ENCODE data around the gene LGR5. TPM values are rescaled to one million over a fixed set of nuclear protein-coding genes. Genes with fewer than 3 reads are reported as not detected.

The LGR5 gene
- total and polyA plus RNA-seq, 2 of the 8 experiments (the other 6 are each of a cell fraction or from before 2014, with no cell fraction given): 0.08 to 0.19 TPM

DNA sequence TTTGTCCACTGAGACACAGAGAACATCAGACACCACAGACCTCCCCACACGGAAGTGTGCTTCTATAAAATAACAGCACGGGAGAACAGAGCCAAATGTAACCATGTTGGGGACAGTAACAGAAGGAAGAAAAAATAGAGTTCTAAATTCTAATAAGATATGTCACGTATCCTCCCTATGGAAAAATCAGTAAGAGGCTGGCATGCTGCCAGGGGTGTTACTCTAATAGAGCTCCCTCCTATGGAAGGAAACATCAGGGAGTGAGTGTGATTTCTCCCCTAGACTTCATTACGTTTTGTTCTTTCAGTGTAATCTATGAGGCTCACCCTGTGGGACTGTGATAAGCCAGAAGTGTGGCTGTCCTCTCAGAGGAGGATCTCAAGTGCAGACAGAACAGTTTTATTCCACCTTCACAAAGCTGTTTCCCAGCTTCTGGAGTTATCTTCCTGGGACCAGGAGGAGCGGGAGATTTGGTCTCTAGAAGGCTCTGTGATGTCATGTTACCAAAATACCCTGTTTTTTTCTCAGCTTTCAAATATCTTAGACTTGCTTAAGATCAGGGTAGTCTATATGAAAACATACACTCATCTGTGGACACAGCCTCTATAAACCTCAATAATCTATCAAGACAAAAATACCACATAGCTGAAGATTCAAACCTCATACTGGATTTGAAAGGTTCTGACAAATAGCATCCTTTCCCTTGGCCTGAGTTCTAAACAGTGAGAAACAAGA lies 154.8 kb downstream of the LGR5 start:
- peaks cover 0 to 1% (median 0%) of the 10 kb centered on the region in 4 experiments; a peak in 1 of 7 replicates for H3K27me3 ChIP-seq (replicated peaks in 1 of 4; ENCODE audit: control insufficient read depth in 3 of 4, extremely low read depth in 1 of 4, insufficient read depth in 3 of 4, low read length in 3 of 4)
- FAIRE-seq (no peak), DNase-seq (ENCODE audit: low read depth in 1 of 2, low spot score in 2 of 2) (no peak)
- H3K9me3 ChIP-seq (ENCODE audit: insufficient read depth in 2 of 2, low read depth in 1 of 2, low read length in 1 of 2): no peaks in the 10 kb centered on the region
- H3K4me2 ChIP-seq (ENCODE audit: insufficient read depth in 1 of 2, low read depth in 2 of 2, low read length in 2 of 2): no peak overlapping the region
- H3K36me3 ChIP-seq (ENCODE audit: control insufficient read depth in 2 of 4, insufficient read depth in 4 of 4, low read length in 3 of 4): no peaks in the 10 kb centered on the region
- H3K23ac ChIP-seq (ENCODE audit: insufficient read length): no peak overlapping the region
- no peak overlapping the region for H2AFZ ChIP-seq (ENCODE audit: low read length)
- ChIA-PET CTCF (ENCODE audit: partially characterized antibody) (interaction anchor here (0.9 to 1.8 kb wide), 9 partner anchors 12 to 178 kb away, joined by 3 to 9 read pairs (median 3); no protein-coding TSS in a partner anchor), POLR2A (ENCODE audit: partially characterized antibody) (interaction anchor here (0.5 to 2.8 kb wide), 3 partner anchors 11 to 78 kb away, joined by 4 to 10 read pairs (median 5); partner anchors contain the start of gene THAP2)
- 82% methylated on average over 5 of the region's 5 CpGs; no CpG with 5 or more reads in 1 of the 2 experiments for whole genome bisulfite sequencing, 2 experiments (ENCODE audit: extremely low coverage in 1 of 2, insufficient coverage in 1 of 2, insufficient read length in 1 of 2, insufficient replicate concordance in 2 of 2, low coverage in 1 of 2, low lambda C conversion rate in 2 of 2, missing lambda C conversion rate in 1 of 2)
- no peak overlapping the region for H3K56ac ChIP-seq (replicated peaks; ENCODE audit: insufficient read length, low read depth, low read length)
- H3K79me2 ChIP-seq (ENCODE audit: control insufficient read depth in 1 of 2, insufficient read depth in 2 of 2, low read length in 2 of 2): no peaks in the 10 kb centered on the region
- H2BK5ac ChIP-seq (ENCODE audit: low read depth, low read length): no peak overlapping the region
- no peak overlapping the region for H3K27ac ChIP-seq (ENCODE audit: low read depth, low read length)
- no peak overlapping the region for H4K91ac ChIP-seq (replicated peaks; ENCODE audit: insufficient read length, low read length)
- H3K4me1 ChIP-seq (replicated peaks in 1 of 4; ENCODE audit: control insufficient read depth in 3 of 4, insufficient read depth in 4 of 4, low read length in 3 of 4): no peaks in the 10 kb centered on the region
- H2AK5ac ChIP-seq (ENCODE audit: low read depth, low read length): no peak overlapping the region
- H3K4me3 ChIP-seq (ENCODE audit: extremely low read depth in 1 of 4, insufficient read depth in 2 of 4, low read depth in 3 of 4, low read length in 4 of 4): no peak overlapping the region
- no peaks in the 10 kb centered on the region for H3K79me1 ChIP-seq (ENCODE audit: low read depth, low read length)
- no peak overlapping the region for H3K14ac ChIP-seq (ENCODE audit: insufficient read length)
- H3K4ac ChIP-seq (replicated peaks; ENCODE audit: insufficient read length, low read depth, low read length): no peak overlapping the region
- no peak overlapping the region for H3K18ac ChIP-seq (ENCODE audit: extremely low read depth, low read length)
- no peaks in the 10 kb centered on the region for H4K20me1 ChIP-seq (replicated peaks in 1 of 2; ENCODE audit: control insufficient read depth in 1 of 2, insufficient read depth in 2 of 2, low read length in 2 of 2)
- no peak overlapping the region for H4K8ac ChIP-seq (ENCODE audit: extremely low read depth, insufficient read depth, low read length)
- H2BK20ac ChIP-seq (ENCODE audit: low read length): no peak overlapping the region
- no peak overlapping the region for H3K9ac ChIP-seq (replicated peaks in 1 of 4; ENCODE audit: extremely low read depth in 1 of 4, low read depth in 3 of 4, low read length in 3 of 4)
- no peak overlapping the region for H4K5ac ChIP-seq (ENCODE audit: insufficient read length, low read depth, low read length)
- H2BK12ac ChIP-seq (ENCODE audit: low read depth, low read length): no peak overlapping the region
- H3K23me2 ChIP-seq (ENCODE audit: low read depth, low read length): no peaks in the 10 kb centered on the region
- H2BK15ac ChIP-seq (ENCODE audit: low read length): no peak overlapping the region
- no peak overlapping the region for H2BK120ac ChIP-seq (replicated peaks; ENCODE audit: low read depth, low read length)
- TF ChIP-seq, protein P1, sequence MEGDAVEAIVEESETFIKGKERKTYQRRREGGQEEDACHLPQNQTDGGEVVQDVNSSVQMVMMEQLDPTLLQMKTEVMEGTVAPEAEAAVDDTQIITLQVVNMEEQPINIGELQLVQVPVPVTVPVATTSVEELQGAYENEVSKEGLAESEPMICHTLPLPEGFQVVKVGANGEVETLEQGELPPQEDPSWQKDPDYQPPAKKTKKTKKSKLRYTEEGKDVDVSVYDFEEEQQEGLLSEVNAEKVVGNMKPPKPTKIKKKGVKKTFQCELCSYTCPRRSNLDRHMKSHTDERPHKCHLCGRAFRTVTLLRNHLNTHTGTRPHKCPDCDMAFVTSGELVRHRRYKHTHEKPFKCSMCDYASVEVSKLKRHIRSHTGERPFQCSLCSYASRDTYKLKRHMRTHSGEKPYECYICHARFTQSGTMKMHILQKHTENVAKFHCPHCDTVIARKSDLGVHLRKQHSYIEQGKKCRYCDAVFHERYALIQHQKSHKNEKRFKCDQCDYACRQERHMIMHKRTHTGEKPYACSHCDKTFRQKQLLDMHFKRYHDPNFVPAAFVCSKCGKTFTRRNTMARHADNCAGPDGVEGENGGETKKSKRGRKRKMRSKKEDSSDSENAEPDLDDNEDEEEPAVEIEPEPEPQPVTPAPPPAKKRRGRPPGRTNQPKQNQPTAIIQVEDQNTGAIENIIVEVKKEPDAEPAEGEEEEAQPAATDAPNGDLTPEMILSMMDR (IDR thresholded peaks at IDR 0.05; ENCODE audit: control extremely low read depth in 1 of 3, insufficient read depth in 1 of 3, low read depth in 1 of 3, low read length in 3 of 3): no peak
- TF ChIP-seq JUND (IDR thresholded peaks at IDR 0.05; ENCODE audit: low read length) (no peak), CBX8 (IDR thresholded peaks at IDR 0.05; ENCODE audit: borderline replicate concordance, low read depth, low read length) (no peak), SIN3A (conservative IDR thresholded peaks at IDR 0.05 in 1 of 2, IDR thresholded peaks at IDR 0.05 in 1 of 2; ENCODE audit: low read depth in 1 of 2, low read length in 2 of 2) (no peak), TAF1 (IDR thresholded peaks at IDR 0.05; ENCODE audit: low read depth, low read length) (no peak), YY1 (IDR thresholded peaks at IDR 0.05; ENCODE audit: low read depth, low read length) (no peak), GTF2F1 (IDR thresholded peaks at IDR 0.05; ENCODE audit: borderline replicate concordance, low read depth, low read length) (no peak)
- TF ChIP-seq, protein P2, sequence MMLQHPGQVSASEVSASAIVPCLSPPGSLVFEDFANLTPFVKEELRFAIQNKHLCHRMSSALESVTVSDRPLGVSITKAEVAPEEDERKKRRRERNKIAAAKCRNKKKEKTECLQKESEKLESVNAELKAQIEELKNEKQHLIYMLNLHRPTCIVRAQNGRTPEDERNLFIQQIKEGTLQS (IDR thresholded peaks at IDR 0.05; ENCODE audit: insufficient read depth, low read depth, low read length): no peak
- TF ChIP-seq, protein P3, sequence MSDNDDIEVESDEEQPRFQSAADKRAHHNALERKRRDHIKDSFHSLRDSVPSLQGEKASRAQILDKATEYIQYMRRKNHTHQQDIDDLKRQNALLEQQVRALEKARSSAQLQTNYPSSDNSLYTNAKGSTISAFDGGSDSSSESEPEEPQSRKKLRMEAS (IDR thresholded peaks at IDR 0.05): no peak
